ENCODE results near the gene CORO1C. TPM values are rescaled to one million over a fixed set of nuclear protein-coding genes. Genes with fewer than 3 reads are reported as not detected.

The CORO1C gene
- total RNA-seq, 1 donor from 2014 or later = 76.4 TPM

- ATAC-seq = peak; percentile 83
- peak; percentile 91 for DNase-seq (ENCODE audit: missing footprints)
- intact Hi-C loops (cut with DNase I) = loop anchor here (1.0 kb wide), 1 partner anchor 55 kb away; no protein-coding TSS in a partner anchor
Observed at GRCh38 chr12:108618079-108618952, 113.0 kb downstream of the CORO1C start.

DNA sequence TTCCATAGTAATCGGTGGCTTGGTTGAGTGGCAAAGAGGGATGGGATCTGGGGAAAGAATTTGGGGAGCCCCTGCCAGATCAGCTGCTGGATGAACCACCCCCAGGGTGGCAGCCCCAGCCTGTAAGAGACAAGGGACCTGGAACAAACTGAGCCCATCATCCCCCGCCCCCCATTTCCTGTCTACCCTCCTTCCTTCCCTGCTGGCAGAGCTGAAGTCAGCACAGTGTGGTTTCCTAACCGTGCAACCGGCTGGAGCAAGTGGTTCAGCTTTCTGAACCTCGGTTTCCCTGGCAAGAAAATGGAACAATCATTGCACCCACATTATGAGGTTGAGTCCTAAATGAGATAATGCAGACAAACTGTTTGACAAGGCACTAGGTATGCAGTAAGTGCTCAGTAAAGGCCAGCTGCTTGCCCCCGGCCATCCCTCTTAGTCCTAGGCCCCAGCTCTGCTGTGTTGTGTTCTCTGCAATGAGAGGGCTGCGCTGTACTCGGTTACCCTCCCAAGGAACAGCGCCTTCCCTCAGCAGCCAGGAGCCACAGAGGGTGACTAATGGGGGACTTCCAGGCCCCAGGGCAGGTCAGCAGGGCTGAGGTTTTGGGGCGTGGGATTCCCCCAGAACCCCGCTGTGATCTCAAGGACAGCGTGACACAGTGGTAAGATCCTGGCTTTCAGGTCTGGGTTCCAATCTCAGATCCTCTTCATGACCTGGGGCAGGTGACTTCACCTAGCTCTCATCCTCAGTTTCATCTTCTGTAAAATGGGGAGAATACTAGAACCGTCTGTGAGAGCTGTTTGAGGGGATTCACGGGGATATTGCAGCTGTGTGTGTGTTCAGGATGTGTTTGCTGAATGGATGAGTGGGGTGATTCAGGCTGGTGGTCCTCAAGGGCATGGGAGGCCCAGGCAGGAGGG, 114.1 kb downstream of the CORO1C start:
- DNase-seq (ENCODE audit: missing footprints) = no peak
- intact Hi-C loops (cut with DNase I) = no loop called here
- peak; percentile 35 for ATAC-seq

DNA sequence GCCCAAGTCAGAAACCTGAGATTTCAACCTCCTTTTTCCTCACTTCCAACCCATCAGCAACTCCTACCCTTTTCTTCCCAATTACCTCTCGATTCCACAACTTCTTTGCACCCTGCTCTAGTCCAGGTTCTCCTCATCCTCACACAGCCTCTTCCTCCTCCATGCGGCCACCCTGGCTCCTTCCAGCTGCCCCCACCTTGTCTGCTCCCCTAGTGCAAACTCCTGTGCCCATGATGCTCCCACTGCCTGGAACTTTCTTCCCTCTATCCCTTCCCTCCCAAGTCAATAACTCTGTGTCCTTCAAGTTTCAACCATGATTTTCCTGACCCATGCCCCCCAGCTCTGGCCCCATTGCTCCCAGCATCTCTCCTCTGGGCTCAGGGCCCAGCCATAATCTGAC, 115.0 kb downstream of the CORO1C start:
- DNase-seq (ENCODE audit: missing footprints) = no peak
- ATAC-seq = no peak
- intact Hi-C loops (cut with DNase I) = no loop called here

- ATAC-seq = no peak
- intact Hi-C loops (cut with DNase I) = no loop called here
- no peak for DNase-seq (ENCODE audit: missing footprints)
Observed at GRCh38 chr12:108615918-108616317, 115.4 kb downstream of the CORO1C start.

DNA sequence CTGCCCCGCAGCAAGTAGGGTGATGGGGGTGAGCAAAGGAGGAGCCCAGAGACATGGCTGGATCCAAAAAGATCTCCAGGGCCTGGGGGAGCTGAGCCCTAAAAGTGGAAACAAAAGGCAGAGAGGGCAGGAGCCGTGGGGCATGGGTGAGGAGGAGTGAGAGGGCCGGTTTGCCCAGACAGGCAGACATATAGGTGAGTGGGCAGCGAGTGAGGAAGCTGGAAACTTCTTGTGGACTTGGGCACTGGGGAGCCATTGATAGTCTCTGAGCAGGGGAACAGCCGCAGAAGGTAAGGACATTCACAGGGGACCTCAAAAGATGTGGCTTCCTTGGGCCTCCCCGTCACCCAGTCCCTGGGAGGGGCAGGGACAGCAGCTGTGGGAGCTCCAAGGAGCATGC, 116.7 kb downstream of the CORO1C start:
- ATAC-seq (no peak), DNase-seq (ENCODE audit: missing footprints) (no peak)
- intact Hi-C loops (cut with DNase I) = no loop called here

- no peak for ATAC-seq
- DNase-seq (ENCODE audit: missing footprints) = no peak
- intact Hi-C loops (cut with DNase I) = no loop called here
Observed at GRCh38 chr12:108614041-108614440, 117.3 kb downstream of the CORO1C start.

GRCh38 chr12:108613548-108613947, 117.8 kb downstream of the CORO1C start:
- intact Hi-C loops (cut with DNase I) = no loop called here
- ATAC-seq (no peak), DNase-seq (ENCODE audit: missing footprints) (no peak)

GRCh38 chr12:108612788-108613282, 118.5 kb downstream of the CORO1C start:
- no peak for ATAC-seq
- intact Hi-C loops (cut with DNase I) = no loop called here
- DNase-seq (ENCODE audit: missing footprints) = no peak

GRCh38 chr12:108611884-108612415, 119.4 kb downstream of the CORO1C start:
- DNase-seq (ENCODE audit: missing footprints) (no peak), ATAC-seq (no peak)
- intact Hi-C loops (cut with DNase I) = no loop called here

GRCh38 chr12:108610856-108611605, 120.3 kb downstream of the CORO1C start:
- no peak for DNase-seq (ENCODE audit: missing footprints)
- intact Hi-C loops (cut with DNase I) = no loop called here
- no peak for ATAC-seq

DNA sequence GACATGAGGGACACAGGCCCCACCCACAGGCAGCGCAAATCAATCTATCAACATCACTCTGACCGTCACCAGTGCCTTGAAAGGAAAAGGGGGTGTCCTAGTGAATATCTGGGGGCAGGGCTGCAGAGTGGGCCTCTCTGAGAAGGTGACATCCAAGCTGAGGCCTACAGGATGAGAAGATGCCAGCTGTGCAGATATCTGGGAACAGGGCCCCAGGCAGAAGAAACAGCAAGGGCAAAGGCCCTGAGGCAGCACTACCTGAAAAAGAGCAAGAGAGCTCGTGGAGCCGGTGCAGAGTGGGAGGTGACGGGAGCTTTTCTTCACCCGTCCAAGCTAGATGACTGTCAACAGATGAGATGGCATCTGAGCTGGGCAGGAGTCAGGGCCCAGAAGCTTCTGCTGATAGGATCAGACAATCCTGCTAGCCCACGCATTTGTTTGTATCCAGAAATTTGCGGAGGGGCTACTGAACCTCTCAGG, 120.9 kb downstream of the CORO1C start:
- ATAC-seq (no peak), DNase-seq (ENCODE audit: missing footprints) (no peak)
- intact Hi-C loops (cut with DNase I) = no loop called here

DNA sequence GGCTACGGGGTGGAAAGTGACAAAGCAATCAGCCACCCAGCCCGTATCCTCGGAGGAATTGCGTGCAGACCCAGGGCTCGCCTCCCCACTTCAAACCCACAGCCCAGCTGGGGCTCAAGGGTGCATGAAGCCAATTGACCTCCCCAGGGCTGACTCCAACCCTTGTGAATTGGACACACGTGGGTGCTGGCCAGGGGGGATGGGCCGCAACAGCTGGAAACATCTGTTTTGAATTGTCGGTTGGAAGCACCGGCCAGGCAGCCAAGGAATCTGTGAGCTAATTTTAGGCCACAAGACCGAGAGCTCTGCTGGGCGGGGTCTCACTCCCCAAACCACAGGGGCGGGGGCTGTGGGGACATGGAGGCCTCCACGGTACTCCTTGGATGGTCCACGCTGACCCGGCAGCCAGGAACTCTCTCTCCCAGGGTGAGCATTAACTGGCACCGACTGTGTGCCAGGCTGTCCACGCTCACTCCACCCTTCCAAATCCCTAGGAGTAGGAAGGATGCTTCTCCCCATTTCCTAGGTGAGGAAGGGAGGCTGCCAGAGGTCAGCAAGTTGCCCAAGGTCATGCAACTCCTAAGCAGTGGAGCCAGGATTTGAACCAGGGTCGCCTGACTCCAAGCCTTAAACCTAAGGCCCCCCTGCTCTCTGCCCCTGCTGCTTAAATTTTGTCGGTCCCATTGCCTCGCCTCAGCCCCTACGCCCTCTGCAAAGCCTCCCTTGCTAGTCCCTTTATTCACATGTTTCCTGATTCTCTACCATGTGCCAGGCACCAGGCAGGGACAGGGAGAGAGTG, 121.6 kb downstream of the CORO1C start:
- intact Hi-C loops (cut with DNase I) = no loop called here
- ATAC-seq (peak; percentile 87), DNase-seq (ENCODE audit: missing footprints) (peak; percentile 85)

GRCh38 chr12:108608616-108609015, 122.7 kb downstream of the CORO1C start:
- no peak for DNase-seq (ENCODE audit: missing footprints)
- no peak for ATAC-seq
- intact Hi-C loops (cut with DNase I) = no loop called here

DNA sequence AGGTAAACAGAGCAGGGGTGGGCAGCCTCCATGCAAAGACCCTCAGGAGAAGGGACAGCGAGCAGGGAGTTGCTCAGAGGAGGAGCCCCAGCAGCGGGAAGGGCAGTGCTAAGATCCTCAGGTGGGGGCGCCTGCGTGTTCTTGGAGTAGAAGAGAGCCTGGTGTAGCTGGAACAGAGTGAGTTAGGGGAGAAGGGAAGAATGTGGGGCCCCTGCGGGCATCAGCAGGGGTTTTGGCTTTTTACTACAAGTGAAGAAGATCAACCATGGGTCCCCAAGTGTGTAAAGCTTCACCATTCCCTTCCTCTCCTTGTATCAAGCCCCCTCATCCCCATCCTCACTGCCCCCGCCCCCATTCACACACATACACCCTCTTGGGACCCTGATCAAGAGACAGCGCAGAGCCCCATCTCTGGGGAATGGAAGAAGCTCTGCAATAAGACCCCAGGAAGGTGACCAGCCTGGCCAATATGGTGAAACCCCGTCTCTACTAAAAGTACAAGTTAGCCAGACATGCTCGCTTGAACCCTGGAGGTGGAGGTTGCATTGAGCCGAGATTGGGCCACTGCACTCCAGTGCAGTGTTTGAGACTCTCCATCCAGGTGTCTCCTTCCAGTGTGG, 123.2 kb downstream of the CORO1C start:
- no peak for ATAC-seq
- intact Hi-C loops (cut with DNase I) = no loop called here

GRCh38 chr12:108606492-108606891, 124.8 kb downstream of the CORO1C start:
- DNase-seq (ENCODE audit: missing footprints) = no peak
- intact Hi-C loops (cut with DNase I) = no loop called here
- no peak for ATAC-seq

More for the DNA sequence above, 123.2 kb downstream of the CORO1C start:
- no peak for DNase-seq (ENCODE audit: missing footprints)

DNA sequence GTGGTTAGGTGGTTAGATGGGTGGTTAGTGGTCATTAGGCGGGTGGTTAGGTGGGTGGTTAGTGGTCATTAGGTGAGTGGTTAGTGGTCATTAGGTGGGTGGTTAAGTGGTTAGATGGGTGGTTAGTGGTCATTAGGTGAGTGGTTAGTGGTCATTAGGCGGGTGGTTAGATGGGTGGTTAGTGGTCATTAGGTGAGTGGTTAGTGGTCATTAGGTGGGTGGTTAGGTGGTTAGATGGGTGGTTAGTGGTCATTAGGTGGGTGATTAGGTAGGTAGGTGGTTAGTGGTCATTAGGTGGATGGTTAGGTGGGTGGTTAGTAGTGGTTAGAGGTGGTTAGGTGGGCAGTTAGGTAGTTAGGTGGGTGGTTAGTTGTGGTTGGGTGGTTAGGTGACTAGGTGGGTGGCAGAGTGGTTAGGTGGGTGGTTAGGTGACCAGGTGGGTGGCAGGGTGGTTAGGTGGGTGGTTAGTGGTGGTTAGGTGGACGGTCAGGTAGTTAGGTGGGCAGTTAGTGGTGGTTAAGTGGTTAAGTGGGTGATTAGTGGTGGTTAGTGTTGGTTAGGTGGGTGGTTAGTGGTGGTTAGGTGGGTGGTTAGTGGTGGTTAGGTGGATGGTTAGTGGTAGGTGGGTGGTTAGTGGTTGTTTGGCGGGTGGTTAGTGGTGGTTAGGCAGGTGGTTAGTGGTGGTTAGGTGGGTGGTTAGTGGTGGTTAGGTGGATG, 125.5 kb downstream of the CORO1C start:
- intact Hi-C loops (cut with DNase I) = no loop called here
- DNase-seq (ENCODE audit: missing footprints) (no peak), ATAC-seq (no peak)
